ENCODE results near the gene RUNX1. TPM values are rescaled to one million over a fixed set of nuclear protein-coding genes. Genes with fewer than 3 reads are reported as not detected.

Gene RUNX1
- total and polyA plus RNA-seq, 7 donors = 8.7 to 230 (median 30.1) TPM

DNA sequence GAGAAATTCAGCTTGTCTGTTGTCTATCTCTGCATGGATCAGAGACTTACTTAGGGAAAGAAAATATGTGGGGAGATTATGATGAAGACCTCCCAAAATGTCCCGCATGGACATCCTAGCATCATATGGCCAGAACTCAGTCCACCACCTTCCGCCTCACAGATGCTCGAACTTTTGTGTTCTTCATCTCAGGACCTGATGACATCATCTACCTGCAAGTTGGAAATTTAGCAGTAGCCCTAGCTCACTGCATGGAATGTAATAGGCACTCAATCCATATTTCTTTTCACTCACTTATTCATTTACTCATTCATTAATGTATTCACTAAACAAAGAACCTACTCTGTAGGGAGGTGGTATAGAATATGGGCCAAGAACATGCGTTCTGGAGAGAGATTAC is 283.5 kb downstream of the RUNX1 start:
- WGBS, 3 donors = 91 to 94% (median 93%) methylated on average over 4 of the region's 4 CpGs

DNA sequence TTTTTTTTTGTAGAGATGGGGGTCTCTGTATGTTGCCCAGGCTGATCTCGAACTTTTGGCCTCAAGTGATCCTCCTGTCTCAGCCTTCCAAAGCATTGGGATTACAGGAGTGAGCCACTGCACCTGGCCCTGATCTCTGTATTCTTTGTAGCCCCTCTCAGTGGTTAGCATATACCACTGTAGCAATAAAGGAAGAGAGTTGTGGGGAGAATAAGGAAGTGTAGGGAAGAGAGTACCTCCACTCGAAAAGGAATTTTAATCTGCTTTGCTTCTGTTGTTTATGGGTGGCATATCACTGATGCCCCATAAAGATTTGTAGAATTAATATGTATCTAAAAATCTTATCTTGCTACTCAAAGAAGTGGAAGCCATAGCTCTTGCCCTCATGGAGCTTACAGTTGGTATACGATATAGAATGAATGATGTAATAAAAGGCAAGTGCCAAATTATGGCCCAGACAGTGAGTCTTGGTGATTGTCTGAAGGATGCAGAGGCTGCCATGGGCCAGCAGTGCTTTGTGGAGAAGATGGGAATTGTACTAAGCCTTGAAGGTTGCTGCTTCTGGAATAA is 284.3 kb downstream of the RUNX1 start:
- WGBS, 3 donors = 87 to 93% (median 89%) methylated on average over 3 of the region's 3 CpGs
- no peaks in the 10 kb centered on the region for H3K36me3 ChIP-seq (ENCODE audit: insufficient read depth in 1 of 2, low read depth in 1 of 2)
- H3K27me3 ChIP-seq (ENCODE audit: insufficient read depth in 3 of 3, low read length in 2 of 3) = no peaks in the 10 kb centered on the region
- H3K9me3 ChIP-seq = no peaks in the 10 kb centered on the region
- ATAC-seq = no peak
- no peak for DNase-seq
- intact Hi-C loops (cut with DNase I) = no loop called here
- TF ChIP-seq, protein P1, sequence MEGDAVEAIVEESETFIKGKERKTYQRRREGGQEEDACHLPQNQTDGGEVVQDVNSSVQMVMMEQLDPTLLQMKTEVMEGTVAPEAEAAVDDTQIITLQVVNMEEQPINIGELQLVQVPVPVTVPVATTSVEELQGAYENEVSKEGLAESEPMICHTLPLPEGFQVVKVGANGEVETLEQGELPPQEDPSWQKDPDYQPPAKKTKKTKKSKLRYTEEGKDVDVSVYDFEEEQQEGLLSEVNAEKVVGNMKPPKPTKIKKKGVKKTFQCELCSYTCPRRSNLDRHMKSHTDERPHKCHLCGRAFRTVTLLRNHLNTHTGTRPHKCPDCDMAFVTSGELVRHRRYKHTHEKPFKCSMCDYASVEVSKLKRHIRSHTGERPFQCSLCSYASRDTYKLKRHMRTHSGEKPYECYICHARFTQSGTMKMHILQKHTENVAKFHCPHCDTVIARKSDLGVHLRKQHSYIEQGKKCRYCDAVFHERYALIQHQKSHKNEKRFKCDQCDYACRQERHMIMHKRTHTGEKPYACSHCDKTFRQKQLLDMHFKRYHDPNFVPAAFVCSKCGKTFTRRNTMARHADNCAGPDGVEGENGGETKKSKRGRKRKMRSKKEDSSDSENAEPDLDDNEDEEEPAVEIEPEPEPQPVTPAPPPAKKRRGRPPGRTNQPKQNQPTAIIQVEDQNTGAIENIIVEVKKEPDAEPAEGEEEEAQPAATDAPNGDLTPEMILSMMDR (IDR thresholded peaks at IDR 0.05) = no peak
- H3K27ac ChIP-seq = no peak overlapping the region
- H3K4me3 ChIP-seq = no peak overlapping the region
- H3K4me1 ChIP-seq = no peaks in the 10 kb centered on the region

More for the DNA sequence above, 283.5 kb downstream of the RUNX1 start:
- H3K36me3 ChIP-seq (ENCODE audit: insufficient read depth in 1 of 2, low read depth in 1 of 2) = no peaks in the 10 kb centered on the region
- H3K4me1 ChIP-seq = no peaks in the 10 kb centered on the region
- DNase-seq = no peak
- no peak overlapping the region for H3K27ac ChIP-seq
- TF ChIP-seq, protein P1 (IDR thresholded peaks at IDR 0.05) = no peak
- H3K4me3 ChIP-seq = no peak overlapping the region
- no peaks in the 10 kb centered on the region for H3K9me3 ChIP-seq
- no peaks in the 10 kb centered on the region for H3K27me3 ChIP-seq (ENCODE audit: insufficient read depth in 3 of 3, low read length in 2 of 3)
- intact Hi-C loops (cut with DNase I) = no loop called here
- no peak for ATAC-seq

DNA sequence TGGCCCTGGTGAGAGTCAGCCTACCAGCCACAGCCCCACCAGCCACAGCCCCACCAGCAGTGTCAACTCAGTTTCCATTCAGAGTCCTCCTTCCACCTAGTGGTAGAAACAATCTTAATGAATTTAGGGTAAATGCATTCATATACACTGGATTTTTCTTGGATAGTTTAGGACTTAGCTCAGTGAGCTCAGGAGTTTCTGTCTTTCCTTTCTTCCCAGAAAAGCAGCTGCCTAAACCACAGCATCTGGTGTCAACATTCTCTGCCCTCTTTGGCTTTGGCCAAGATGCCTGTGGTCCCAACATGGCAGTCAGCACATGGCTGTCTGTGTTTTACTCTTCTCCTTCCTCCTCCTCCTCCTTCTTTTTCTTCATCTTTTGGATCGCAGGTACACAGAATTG is 286.3 kb downstream of the RUNX1 start:
- H3K4me3 ChIP-seq = no peak overlapping the region
- H3K9me3 ChIP-seq = no peaks in the 10 kb centered on the region
- DNase-seq = no peak
- peaks cover 0 to 2% of the 10 kb centered on the region in 2 donors for H3K36me3 ChIP-seq (ENCODE audit: insufficient read depth in 1 of 2, low read depth in 1 of 2)
- H3K27ac ChIP-seq = no peak overlapping the region
- H3K27me3 ChIP-seq (ENCODE audit: insufficient read depth in 3 of 3, low read length in 2 of 3) = no peaks in the 10 kb centered on the region
- H3K4me1 ChIP-seq = no peaks in the 10 kb centered on the region
- TF ChIP-seq, protein P1 (IDR thresholded peaks at IDR 0.05) = no peak
- 90 to 100% (median 94%) methylated on average over 1 of the region's 1 CpG for WGBS, 3 donors
- intact Hi-C loops (cut with DNase I) = no loop called here
- peak in 2 of 4 donors; percentile 45 to 63 for ATAC-seq

DNA sequence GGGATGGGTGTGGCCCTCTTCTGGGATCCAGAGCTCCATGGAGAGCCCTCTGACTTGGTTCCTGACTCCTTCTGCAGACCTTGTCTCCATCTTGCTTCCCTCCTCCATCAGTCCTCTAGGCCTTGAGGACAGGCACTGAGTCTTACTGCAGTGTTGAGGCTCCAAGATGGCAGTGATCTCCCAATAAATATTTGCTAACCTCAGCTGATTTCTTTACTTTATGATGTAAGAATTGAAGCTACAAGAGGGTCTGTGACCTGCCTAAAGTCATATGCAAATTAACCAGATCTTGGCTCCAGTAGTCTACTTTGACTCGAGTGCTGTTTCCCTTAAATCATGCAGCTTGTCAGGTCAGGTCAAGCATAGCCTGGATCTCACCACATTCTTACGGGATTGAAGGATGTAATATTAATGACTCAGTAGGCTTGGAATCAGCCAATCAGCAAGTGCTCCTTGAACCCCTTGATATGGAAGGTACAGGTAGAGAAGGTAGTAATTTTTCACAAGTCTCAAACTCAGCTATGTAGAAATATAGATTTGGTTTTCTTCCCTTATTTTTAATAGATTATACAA is 287.3 kb downstream of the RUNX1 start:
- Histone ChIP-seq H3K27ac (no peak overlapping the region), H3K36me3 (ENCODE audit: insufficient read depth in 1 of 2, low read depth in 1 of 2) (peaks cover 0 to 2% of the 10 kb centered on the region in 2 donors), H3K9me3 (no peaks in the 10 kb centered on the region), H3K4me3 (no peak overlapping the region), H3K4me1 (no peaks in the 10 kb centered on the region), H3K27me3 (ENCODE audit: insufficient read depth in 3 of 3, low read length in 2 of 3) (no peaks in the 10 kb centered on the region)
- no peak for DNase-seq
- TF ChIP-seq, protein P1 (IDR thresholded peaks at IDR 0.05) = no peak
- WGBS, 3 donors = 68 to 74% (median 72%) methylated on average over 2 of the region's 2 CpGs
- ATAC-seq = no peak
- intact Hi-C loops (cut with DNase I) = no loop called here

Measured in psoas muscle (tissue), 8 donors.